HepG2 (cell line): ENCODE data around the gene PPCDC. TPM values are rescaled to one million over a fixed set of nuclear protein-coding genes. Genes with fewer than 3 reads are reported as not detected.
A peak's percentile ranks its signal among the peaks of the same experiment; 100 is the strongest.

Experiments
- CC2D1A ChIP-seq: sonication (generic); formaldehyde crosslinking; IDR thresholded peaks from 2 replicates; pipeline ENCODE4 v1.8.1; 2023; ENCODE audit warnings: mild to moderate bottlenecking, missing genetic modification reagents
- EEA1 ChIP-seq: sonication (generic); formaldehyde crosslinking; IDR thresholded peaks from 2 replicates; pipeline ENCODE4 v1.5.1; 2020; ENCODE audit warnings: mild to moderate bottlenecking, missing genetic modification reagents, borderline replicate concordance
- FOXK1 ChIP-seq: sonication (generic); formaldehyde crosslinking; IDR thresholded peaks from 2 replicates; pipeline ENCODE4 v1.4.0; 2020; ENCODE audit warnings: low read depth, missing genetic modification reagents, borderline replicate concordance
- FOXK2 ChIP-seq: fragments of 450-650 bp; IDR thresholded peaks from 2 replicates; pipeline ENCODE4 v1.6.1; 2016
- GTF3A ChIP-seq: sonication (generic); formaldehyde crosslinking; conservative IDR thresholded peaks from 2 replicates; pipeline ENCODE4 v1.4.0; 2020; ENCODE audit warnings: mild to moderate bottlenecking, missing genetic modification reagents
- IKZF1 ChIP-seq: fragments of 450-650 bp; IDR thresholded peaks from 2 replicates; pipeline ENCODE4 v1.7.1; 2016
- MIXL1 ChIP-seq: IDR thresholded peaks from 2 replicates; pipeline ENCODE4 v1.6.1; 2016
- MTA3 ChIP-seq: sonication (generic); formaldehyde crosslinking; IDR thresholded peaks from 2 replicates; pipeline ENCODE4 v1.4.0; 2020; ENCODE audit warnings: missing genetic modification reagents
- MXD4 ChIP-seq: IDR thresholded peaks from 2 replicates; pipeline ENCODE4 v1.6.1; 2016; ENCODE audit warnings: mild to moderate bottlenecking, missing biosample characterization, missing genetic modification reagents
- PCBP2 ChIP-seq: fragments of 200-400 bp; formaldehyde crosslinking; optimal IDR thresholded peaks from 2 replicates; pipeline ENCODE3; 2018; ENCODE audit warnings: low read length, low read depth; ENCODE audit not compliant: poor library complexity, severe bottlenecking
- POLR2A ChIP-seq, 2 experiments: IDR thresholded peaks; 2 replicates each; pipeline ENCODE4 v1.6.1; 2011; ENCODE audit warnings: low read depth in 2 of 2, low read length in 2 of 2, mild to moderate bottlenecking in 1 of 2, moderate library complexity in 1 of 2; ENCODE audit not compliant: insufficient read depth in 1 of 2
- POLR2AphosphoS2 ChIP-seq: IDR thresholded peaks from 2 replicates; pipeline ENCODE4 v1.6.1; 2011; ENCODE audit warnings: low read depth, low read length, improper control_type of control experiment
- PPARG ChIP-seq: conservative IDR thresholded peaks from 2 replicates; pipeline ENCODE4 v1.6.1; 2016; ENCODE audit warnings: missing biosample characterization, missing genetic modification reagents
- TCF12 ChIP-seq, 2 experiments: fragments of 450-650 bp in 1 of 2; sonication (generic) in 1 of 2; formaldehyde crosslinking in 1 of 2; IDR thresholded peaks; 2 replicates each; pipeline versions ENCODE4 v1.6.1 to v1.8.0; 2017 to 2022; ENCODE audit warnings: antibody characterized with exemption in 1 of 2, mild to moderate bottlenecking in 1 of 2, missing genetic modification reagents in 1 of 2, moderate library complexity in 1 of 2
- ZFX ChIP-seq: sonication (generic); formaldehyde crosslinking; IDR thresholded peaks from 2 replicates; pipeline ENCODE4 v1.4.0; 2020; ENCODE audit warnings: mild to moderate bottlenecking, low read depth, missing genetic modification reagents, moderate library complexity
- polyA plus RNA-seq, 8 experiments: library from polyadenylated mRNA; depleted of rRNA in 3 of 8; stranded (reverse) in 7 of 8; unstranded in 1 of 8; fragments of >200 nt; fragmentation: Illumina TruSeq in 4 of 8; extraction: Trizol in 4 of 8; gene quantifications; 2 replicates each; pipeline versions ENCODE4 v1.2.1 to v1.2.3, GENCODE V29; 2011 to 2016; ENCODE audit warnings: low read depth in 4 of 8, missing spikeins in 1 of 8, mixed read lengths in 1 of 8; ENCODE audit not compliant: insufficient read depth in 1 of 8
- total RNA-seq, 5 experiments: library from RNA; depleted of rRNA; stranded (reverse); fragments of >200 nt; fragmentation: Illumina TruSeq; extraction: Trizol; gene quantifications; 2 replicates each; pipeline ENCODE4 v1.2.3, GENCODE V29; 2016; ENCODE audit warnings: low read depth in 1 of 5
- TF ChIP-seq, protein P1 (sequence below): sonication (generic); formaldehyde crosslinking; IDR thresholded peaks from 2 replicates; pipeline ENCODE4 v1.4.0; 2020; ENCODE audit warnings: mild to moderate bottlenecking, missing genetic modification reagents
- TF ChIP-seq, protein P2 (sequence below): sonication (generic); formaldehyde crosslinking; conservative IDR thresholded peaks from 2 replicates; pipeline ENCODE4 v1.8.0; 2022; ENCODE audit warnings: low read depth, missing genetic modification reagents
- TF ChIP-seq, protein P3 (sequence below): sonication (generic); formaldehyde crosslinking; IDR thresholded peaks from 2 replicates; pipeline ENCODE4 v1.5.0; 2020; ENCODE audit warnings: missing genetic modification reagents
- TF ChIP-seq, protein P4 (sequence below): sonication (generic); formaldehyde crosslinking; IDR thresholded peaks from 2 replicates; pipeline ENCODE4 v1.8.0; 2022; ENCODE audit warnings: missing genetic modification reagents, mild to moderate bottlenecking, inconsistent platforms, borderline replicate concordance
- TF ChIP-seq, protein P5 (sequence below): sonication (generic); formaldehyde crosslinking; conservative IDR thresholded peaks from 2 replicates; pipeline ENCODE4 v1.4.0; 2020; ENCODE audit warnings: missing genetic modification reagents
- TF ChIP-seq, protein P6 (sequence below): sonication (generic); formaldehyde crosslinking; IDR thresholded peaks from 2 replicates; pipeline ENCODE4 v1.5.0; 2020; ENCODE audit warnings: missing genetic modification reagents

PPCDC gene
- total and polyA plus RNA-seq, 2 of the 13 experiments (the other 11 are each of a cell fraction or from before 2014, with no cell fraction given), result 12.3 to 12.8 TPM

DNA sequence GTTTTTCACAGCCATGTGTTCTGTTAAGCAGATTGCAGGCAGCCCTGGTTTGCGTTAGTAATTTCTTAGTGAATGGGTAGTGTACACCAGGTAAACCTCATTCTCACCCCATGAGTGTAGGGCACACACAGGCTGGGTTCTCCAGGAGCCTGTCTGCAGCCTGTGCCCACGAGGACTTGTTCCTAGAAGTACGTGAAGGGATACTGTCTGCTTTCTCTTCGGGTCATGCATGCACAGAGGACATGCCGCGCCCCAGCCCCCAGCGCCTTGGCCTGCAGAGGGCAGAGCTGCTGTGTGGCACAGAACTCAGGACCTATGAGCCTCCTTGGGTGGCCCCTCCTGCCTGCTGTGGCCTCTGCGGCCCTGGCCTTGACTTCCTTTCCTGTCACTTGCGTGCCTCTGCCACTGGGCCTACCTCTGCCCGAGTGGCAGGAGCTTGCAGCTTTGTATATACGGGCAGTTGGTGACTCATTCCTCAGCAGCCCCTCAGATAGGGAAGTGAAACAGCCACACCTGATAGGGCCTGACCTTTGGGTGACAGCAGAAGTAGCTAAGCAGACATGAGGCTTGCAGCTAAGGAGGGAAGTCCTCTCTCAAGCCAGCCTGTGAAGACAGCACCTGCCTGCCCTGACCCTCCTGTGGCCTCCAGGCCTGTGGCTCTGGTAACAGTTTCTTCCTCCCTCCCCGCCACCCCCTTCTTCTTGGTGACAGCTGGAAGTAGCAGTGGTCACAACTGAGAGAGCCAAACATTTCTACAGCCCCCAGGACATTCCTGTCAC is 19.5 kb downstream of the PPCDC start (continued):
- TF ChIP-seq TCF12 (IDR thresholded peaks at IDR 0.05) (no peak), TCF12 (CRISPR knock-in tag; IDR thresholded peaks at IDR 0.05) (0 out of 2 replicates have a peak, but pooled peaks have one; percentile 56), IKZF1 (no peak), ZFX (peak; percentile 84), CC2D1A (CRISPR knock-in tag) (no peak), POLR2AphosphoS2 (no peak), MTA3 (CRISPR knock-in tag) (no peak), MIXL1 (CRISPR knock-in tag) (peak; percentile 52; the same call in 1 of the 2 replicates), GTF3A (no peak), PPARG (CRISPR knock-in tag) (peak; percentile 90), FOXK1 (CRISPR knock-in tag) (peak; percentile 71; the same call in 1 of the 2 replicates), MXD4 (CRISPR knock-in tag) (no peak; the same call in none of the 2 replicates), FOXK2 (no peak), PCBP2 (no peak), POLR2A (IDR thresholded peaks at IDR 0.05; ENCODE audit: insufficient read depth in 1 of 2, low read depth in 2 of 2, low read length in 2 of 2) (no peak; a peak in 1 of 4 replicates), EEA1 (CRISPR knock-in tag) (no peak)
- TF ChIP-seq, protein P1, sequence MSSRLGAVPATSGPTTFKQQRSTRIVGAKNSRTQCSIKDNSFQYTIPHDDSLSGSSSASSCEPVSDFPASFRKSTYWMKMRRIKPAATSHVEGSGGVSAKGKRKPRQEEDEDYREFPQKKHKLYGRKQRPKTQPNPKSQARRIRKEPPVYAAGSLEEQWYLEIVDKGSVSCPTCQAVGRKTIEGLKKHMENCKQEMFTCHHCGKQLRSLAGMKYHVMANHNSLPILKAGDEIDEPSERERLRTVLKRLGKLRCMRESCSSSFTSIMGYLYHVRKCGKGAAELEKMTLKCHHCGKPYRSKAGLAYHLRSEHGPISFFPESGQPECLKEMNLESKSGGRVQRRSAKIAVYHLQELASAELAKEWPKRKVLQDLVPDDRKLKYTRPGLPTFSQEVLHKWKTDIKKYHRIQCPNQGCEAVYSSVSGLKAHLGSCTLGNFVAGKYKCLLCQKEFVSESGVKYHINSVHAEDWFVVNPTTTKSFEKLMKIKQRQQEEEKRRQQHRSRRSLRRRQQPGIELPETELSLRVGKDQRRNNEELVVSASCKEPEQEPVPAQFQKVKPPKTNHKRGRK (CRISPR knock-in tag), result no peak
- TF ChIP-seq, protein P2, sequence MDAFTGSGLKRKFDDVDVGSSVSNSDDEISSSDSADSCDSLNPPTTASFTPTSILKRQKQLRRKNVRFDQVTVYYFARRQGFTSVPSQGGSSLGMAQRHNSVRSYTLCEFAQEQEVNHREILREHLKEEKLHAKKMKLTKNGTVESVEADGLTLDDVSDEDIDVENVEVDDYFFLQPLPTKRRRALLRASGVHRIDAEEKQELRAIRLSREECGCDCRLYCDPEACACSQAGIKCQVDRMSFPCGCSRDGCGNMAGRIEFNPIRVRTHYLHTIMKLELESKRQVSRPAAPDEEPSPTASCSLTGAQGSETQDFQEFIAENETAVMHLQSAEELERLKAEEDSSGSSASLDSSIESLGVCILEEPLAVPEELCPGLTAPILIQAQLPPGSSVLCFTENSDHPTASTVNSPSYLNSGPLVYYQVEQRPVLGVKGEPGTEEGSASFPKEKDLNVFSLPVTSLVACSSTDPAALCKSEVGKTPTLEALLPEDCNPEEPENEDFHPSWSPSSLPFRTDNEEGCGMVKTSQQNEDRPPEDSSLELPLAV (CRISPR knock-in tag), result no peak
- TF ChIP-seq, protein P3, sequence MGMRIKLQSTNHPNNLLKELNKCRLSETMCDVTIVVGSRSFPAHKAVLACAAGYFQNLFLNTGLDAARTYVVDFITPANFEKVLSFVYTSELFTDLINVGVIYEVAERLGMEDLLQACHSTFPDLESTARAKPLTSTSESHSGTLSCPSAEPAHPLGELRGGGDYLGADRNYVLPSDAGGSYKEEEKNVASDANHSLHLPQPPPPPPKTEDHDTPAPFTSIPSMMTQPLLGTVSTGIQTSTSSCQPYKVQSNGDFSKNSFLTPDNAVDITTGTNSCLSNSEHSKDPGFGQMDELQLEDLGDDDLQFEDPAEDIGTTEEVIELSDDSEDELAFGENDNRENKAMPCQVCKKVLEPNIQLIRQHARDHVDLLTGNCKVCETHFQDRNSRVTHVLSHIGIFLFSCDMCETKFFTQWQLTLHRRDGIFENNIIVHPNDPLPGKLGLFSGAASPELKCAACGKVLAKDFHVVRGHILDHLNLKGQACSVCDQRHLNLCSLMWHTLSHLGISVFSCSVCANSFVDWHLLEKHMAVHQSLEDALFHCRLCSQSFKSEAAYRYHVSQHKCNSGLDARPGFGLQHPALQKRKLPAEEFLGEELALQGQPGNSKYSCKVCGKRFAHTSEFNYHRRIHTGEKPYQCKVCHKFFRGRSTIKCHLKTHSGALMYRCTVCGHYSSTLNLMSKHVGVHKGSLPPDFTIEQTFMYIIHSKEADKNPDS (CRISPR knock-in tag), result no peak
- TF ChIP-seq, protein P4, sequence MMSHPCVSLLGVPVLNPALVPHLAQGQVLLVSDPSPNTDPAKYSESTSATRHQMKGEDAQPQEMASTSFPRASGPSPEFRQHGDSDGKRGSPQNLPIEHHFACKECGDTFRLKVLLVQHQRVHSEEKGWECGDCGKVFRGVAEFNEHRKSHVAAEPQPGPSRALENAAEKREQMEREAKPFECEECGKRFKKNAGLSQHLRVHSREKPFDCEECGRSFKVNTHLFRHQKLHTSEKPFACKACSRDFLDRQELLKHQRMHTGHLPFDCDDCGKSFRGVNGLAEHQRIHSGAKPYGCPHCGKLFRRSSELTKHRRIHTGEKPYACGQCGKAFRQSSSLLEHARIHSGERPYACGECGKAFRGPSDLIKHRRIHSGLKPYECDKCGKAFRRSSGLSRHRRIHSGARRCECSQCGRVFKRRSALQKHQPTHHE (CRISPR knock-in tag), result peak; percentile 36; the same call in 1 of the 2 replicates
- TF ChIP-seq, protein P5, sequence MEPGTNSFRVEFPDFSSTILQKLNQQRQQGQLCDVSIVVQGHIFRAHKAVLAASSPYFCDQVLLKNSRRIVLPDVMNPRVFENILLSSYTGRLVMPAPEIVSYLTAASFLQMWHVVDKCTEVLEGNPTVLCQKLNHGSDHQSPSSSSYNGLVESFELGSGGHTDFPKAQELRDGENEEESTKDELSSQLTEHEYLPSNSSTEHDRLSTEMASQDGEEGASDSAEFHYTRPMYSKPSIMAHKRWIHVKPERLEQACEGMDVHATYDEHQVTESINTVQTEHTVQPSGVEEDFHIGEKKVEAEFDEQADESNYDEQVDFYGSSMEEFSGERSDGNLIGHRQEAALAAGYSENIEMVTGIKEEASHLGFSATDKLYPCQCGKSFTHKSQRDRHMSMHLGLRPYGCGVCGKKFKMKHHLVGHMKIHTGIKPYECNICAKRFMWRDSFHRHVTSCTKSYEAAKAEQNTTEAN, result no peak
- TF ChIP-seq, protein P6, sequence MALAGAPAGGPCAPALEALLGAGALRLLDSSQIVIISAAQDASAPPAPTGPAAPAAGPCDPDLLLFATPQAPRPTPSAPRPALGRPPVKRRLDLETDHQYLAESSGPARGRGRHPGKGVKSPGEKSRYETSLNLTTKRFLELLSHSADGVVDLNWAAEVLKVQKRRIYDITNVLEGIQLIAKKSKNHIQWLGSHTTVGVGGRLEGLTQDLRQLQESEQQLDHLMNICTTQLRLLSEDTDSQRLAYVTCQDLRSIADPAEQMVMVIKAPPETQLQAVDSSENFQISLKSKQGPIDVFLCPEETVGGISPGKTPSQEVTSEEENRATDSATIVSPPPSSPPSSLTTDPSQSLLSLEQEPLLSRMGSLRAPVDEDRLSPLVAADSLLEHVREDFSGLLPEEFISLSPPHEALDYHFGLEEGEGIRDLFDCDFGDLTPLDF (CRISPR knock-in tag), result no peak
